Effector memory CD4-positive, alpha-beta T cell (primary cell): Measurements from ENCODE around the gene DNAH17.

ENCODE experiments used
- DNase-seq, 3 donors: peaks; one replicate each; pipeline ENCODE4 v3.0.0-alpha.2; 2020
- H3K27ac ChIP-seq: 2 replicates; pipeline ENCODE4 v1.7.0; 2013; ENCODE audit warnings: mild to moderate bottlenecking, low read length, moderate library complexity; ENCODE audit not compliant: insufficient read depth, poor library complexity, severe bottlenecking
- H3K27me3 ChIP-seq: replicated peaks from 2 replicates; pipeline ENCODE4 v1.7.0; 2013; ENCODE audit warnings: mild to moderate bottlenecking, low read length; ENCODE audit not compliant: insufficient read depth, control insufficient read depth, poor library complexity, severe bottlenecking
- H3K36me3 ChIP-seq: 2 replicates; pipeline ENCODE4 v1.7.0; 2013; ENCODE audit warnings: mild to moderate bottlenecking, low read length, moderate library complexity; ENCODE audit not compliant: control insufficient read depth, insufficient read depth
- H3K4me1 ChIP-seq: 2 replicates; pipeline ENCODE4 v1.7.0; 2013; ENCODE audit warnings: low read length, mild to moderate bottlenecking; ENCODE audit not compliant: control insufficient read depth, insufficient read depth, poor library complexity, severe bottlenecking
- H3K4me3 ChIP-seq: 2 replicates; pipeline ENCODE4 v1.7.0; 2013; ENCODE audit warnings: low read length, low read depth, mild to moderate bottlenecking; ENCODE audit not compliant: insufficient read depth, poor library complexity, severe bottlenecking
- H3K9me3 ChIP-seq: 2 replicates; pipeline ENCODE4 v1.7.0; 2013; ENCODE audit warnings: mild to moderate bottlenecking, low read length, moderate library complexity; ENCODE audit not compliant: control insufficient read depth

Gene DNAH17

GRCh38 chr17:78458091-78458490, 119.1 kb downstream of the DNAH17 start:
- H3K27ac ChIP-seq = no peak overlapping the region
- H3K9me3 ChIP-seq = no peaks in the 10 kb centered on the region
- H3K27me3 ChIP-seq = no peaks in the 10 kb centered on the region
- no peak for DNase-seq
- no peaks in the 10 kb centered on the region for H3K36me3 ChIP-seq
- no peak overlapping the region for H3K4me3 ChIP-seq
- H3K4me1 ChIP-seq = no peaks in the 10 kb centered on the region

GRCh38 chr17:78454346-78454745, 122.8 kb downstream of the DNAH17 start:
- DNase-seq = no peak
- Histone ChIP-seq H3K9me3 (no peaks in the 10 kb centered on the region), H3K36me3 (no peaks in the 10 kb centered on the region), H3K27me3 (no peaks in the 10 kb centered on the region), H3K27ac (no peak overlapping the region), H3K4me3 (no peak overlapping the region), H3K4me1 (no peaks in the 10 kb centered on the region)

GRCh38 chr17:78451753-78452152, 125.4 kb downstream of the DNAH17 start:
- Histone ChIP-seq H3K36me3 (no peaks in the 10 kb centered on the region), H3K4me1 (no peaks in the 10 kb centered on the region), H3K9me3 (no peaks in the 10 kb centered on the region), H3K4me3 (no peak overlapping the region), H3K27ac (no peak overlapping the region), H3K27me3 (no peaks in the 10 kb centered on the region)
- no peak for DNase-seq

GRCh38 chr17:78450696-78451345, 126.4 kb downstream of the DNAH17 start:
- DNase-seq = no peak
- Histone ChIP-seq H3K36me3 (no peaks in the 10 kb centered on the region), H3K27ac (no peak overlapping the region), H3K9me3 (no peaks in the 10 kb centered on the region), H3K4me1 (no peaks in the 10 kb centered on the region), H3K4me3 (no peak overlapping the region), H3K27me3 (no peaks in the 10 kb centered on the region)

GRCh38 chr17:78449983-78450595, 127.1 kb downstream of the DNAH17 start:
- no peak for DNase-seq
- H3K27me3 ChIP-seq = no peaks in the 10 kb centered on the region
- no peaks in the 10 kb centered on the region for H3K9me3 ChIP-seq
- H3K27ac ChIP-seq = no peak overlapping the region
- H3K4me1 ChIP-seq = no peaks in the 10 kb centered on the region
- no peak overlapping the region for H3K4me3 ChIP-seq
- no peaks in the 10 kb centered on the region for H3K36me3 ChIP-seq

GRCh38 chr17:78448356-78448993, 128.7 kb downstream of the DNAH17 start:
- Histone ChIP-seq H3K4me3 (no peak overlapping the region), H3K27me3 (no peaks in the 10 kb centered on the region), H3K9me3 (no peaks in the 10 kb centered on the region), H3K4me1 (no peaks in the 10 kb centered on the region), H3K36me3 (no peaks in the 10 kb centered on the region), H3K27ac (no peak overlapping the region)
- DNase-seq = no peak

- Histone ChIP-seq H3K36me3 (no peaks in the 10 kb centered on the region), H3K27me3 (no peaks in the 10 kb centered on the region), H3K27ac (no peak overlapping the region), H3K4me1 (no peaks in the 10 kb centered on the region), H3K9me3 (no peaks in the 10 kb centered on the region), H3K4me3 (no peak overlapping the region)
- DNase-seq = no peak
Observed at GRCh38 chr17:78446833-78447232, 130.4 kb downstream of the DNAH17 start.

- no peak overlapping the region for H3K27ac ChIP-seq
Observed at GRCh38 chr17:78444392-78444791, 132.8 kb downstream of the DNAH17 start.

GRCh38 chr17:78442648-78443218, 134.5 kb downstream of the DNAH17 start:
- DNase-seq = no peak
- H3K27ac ChIP-seq = no peak overlapping the region
- H3K27me3 ChIP-seq = no peaks in the 10 kb centered on the region

More at GRCh38 chr17:78444392-78444791, 132.8 kb downstream of the DNAH17 start:
- Histone ChIP-seq H3K4me3 (no peak overlapping the region), H3K27me3 (no peaks in the 10 kb centered on the region), H3K36me3 (no peaks in the 10 kb centered on the region), H3K4me1 (no peaks in the 10 kb centered on the region), H3K9me3 (no peaks in the 10 kb centered on the region)
- no peak for DNase-seq

More at GRCh38 chr17:78442648-78443218, 134.5 kb downstream of the DNAH17 start:
- Histone ChIP-seq H3K4me3 (no peak overlapping the region), H3K4me1 (no peaks in the 10 kb centered on the region), H3K36me3 (no peaks in the 10 kb centered on the region), H3K9me3 (no peaks in the 10 kb centered on the region)
